MM.1S (cell line): ENCODE measurements around the gene PAK1.

Experiments
- DNase-seq: peaks from one replicate; pipeline ENCODE4 v3.0.0-alpha.2; 2015
- H2AFZ ChIP-seq: fragments of 300-600 bp; sonication (generic); 2 replicates; pipeline ENCODE4 v1.6.0; 2016; ENCODE audit warnings: antibody characterized with exemption, low read length
- H3F3A ChIP-seq: fragments of 300-600 bp; sonication (generic); 2 replicates; pipeline ENCODE4 v1.6.1; 2016; ENCODE audit warnings: mild to moderate bottlenecking, antibody characterized with exemption, low read length, moderate library complexity, mixed read lengths; ENCODE audit not compliant: insufficient read depth
- H3K27ac ChIP-seq: fragments of 300-600 bp; sonication (generic); 2 replicates; pipeline ENCODE4 v1.5.1; 2016; ENCODE audit warnings: mild to moderate bottlenecking, low read length
- H3K27me3 ChIP-seq: fragments of 300-600 bp; sonication (generic); replicated peaks from 2 replicates; pipeline ENCODE4 v1.6.0; 2016; ENCODE audit warnings: low read length; ENCODE audit not compliant: insufficient read depth
- H3K36me3 ChIP-seq: fragments of 300-600 bp; sonication (generic); replicated peaks from 2 replicates; pipeline ENCODE4 v1.6.1; 2016; ENCODE audit warnings: mild to moderate bottlenecking, low read length, mixed read lengths; ENCODE audit not compliant: insufficient read depth
- H3K4me1 ChIP-seq: fragments of 300-600 bp; sonication (generic); 2 replicates; pipeline ENCODE4 v1.6.1; 2016; ENCODE audit warnings: low read length, mixed read lengths
- H3K4me2 ChIP-seq: fragments of 300-600 bp; sonication (generic); 2 replicates; pipeline ENCODE4 v1.6.0; 2016; ENCODE audit warnings: low read depth, low read length
- H3K4me3 ChIP-seq: fragments of 300-600 bp; sonication (generic); 2 replicates; pipeline ENCODE4 v1.5.1; 2016; ENCODE audit warnings: low read length, mixed read lengths
- H3K79me2 ChIP-seq: fragments of 300-600 bp; sonication (generic); 2 replicates; pipeline ENCODE4 v1.6.1; 2016; ENCODE audit warnings: mixed run types, low read length, mixed read lengths
- H3K9ac ChIP-seq: fragments of 300-600 bp; sonication (generic); 2 replicates; pipeline ENCODE4 v1.6.1; 2016; ENCODE audit warnings: low read length, mixed read lengths
- H3K9me2 ChIP-seq: fragments of 300-600 bp; sonication (generic); replicated peaks from 2 replicates; pipeline ENCODE4 v1.6.1; 2016; ENCODE audit warnings: mild to moderate bottlenecking, low read length, mixed read lengths; ENCODE audit not compliant: insufficient read depth
- H3K9me3 ChIP-seq: fragments of 300-600 bp; sonication (generic); replicated peaks from 2 replicates; pipeline ENCODE4 v1.6.1; 2016; ENCODE audit warnings: mild to moderate bottlenecking, low read length, mixed read lengths; ENCODE audit not compliant: insufficient read depth
- H4K20me1 ChIP-seq: fragments of 300-600 bp; sonication (generic); 2 replicates; pipeline ENCODE4 v1.6.1; 2016; ENCODE audit warnings: mild to moderate bottlenecking, low read length, moderate library complexity, mixed read lengths; ENCODE audit not compliant: insufficient read depth
- CTCF ChIP-seq: fragments of 300-600 bp; sonication (generic); IDR thresholded peaks from 2 replicates; pipeline ENCODE4 v1.5.1; 2016; ENCODE audit warnings: antibody characterized with exemption, low read length, mixed read lengths
- EZH2 ChIP-seq: fragments of 300-600 bp; sonication (generic); optimal IDR thresholded peaks from 2 replicates; pipeline ENCODE3; 2017; ENCODE audit warnings: low read depth, mild to moderate bottlenecking, antibody characterized with exemption, low read length, mixed read lengths
- EZH2phosphoT487 ChIP-seq: fragments of 300-600 bp; sonication (generic); IDR thresholded peaks from 2 replicates; pipeline ENCODE4 v1.6.1; 2018; ENCODE audit warnings: antibody characterized with exemption, low read length

The PAK1 gene

GRCh38 chr11:77418971-77419597, 54.8 kb downstream of the PAK1 start:
- H2AFZ ChIP-seq: no peak overlapping the region
- no peaks in the 10 kb centered on the region for H3K27me3 ChIP-seq
- no peak overlapping the region for H3K9ac ChIP-seq
- no peaks in the 10 kb centered on the region for H3K9me2 ChIP-seq
- no peaks in the 10 kb centered on the region for H4K20me1 ChIP-seq
- no peak for TF ChIP-seq EZH2
- TF ChIP-seq EZH2phosphoT487: no peak
- no peak for TF ChIP-seq CTCF
- H3K27ac ChIP-seq: no peak overlapping the region
- H3F3A ChIP-seq: no peaks in the 10 kb centered on the region
- no peaks in the 10 kb centered on the region for H3K9me3 ChIP-seq
- no peak overlapping the region for H3K4me3 ChIP-seq
- H3K36me3 ChIP-seq: no peaks in the 10 kb centered on the region
- peaks cover 10% of the 10 kb centered on the region for H3K4me1 ChIP-seq
- DNase-seq: no peak
- peaks cover 4% of the 10 kb centered on the region; the same call in 1 of the 2 replicates for H3K79me2 ChIP-seq
- 0 out of 2 replicates have a peak overlapping the region, but pooled peaks have one; percentile 18 for H3K4me2 ChIP-seq

- Histone ChIP-seq H3K27ac (no peak overlapping the region), H3F3A (no peaks in the 10 kb centered on the region), H3K36me3 (no peaks in the 10 kb centered on the region), H4K20me1 (no peaks in the 10 kb centered on the region), H3K4me2 (peak overlapping the region; percentile 18), H3K27me3 (no peaks in the 10 kb centered on the region), H3K9me2 (no peaks in the 10 kb centered on the region), H3K9me3 (no peaks in the 10 kb centered on the region), H3K4me3 (no peak overlapping the region), H3K9ac (no peak overlapping the region), H2AFZ (no peak overlapping the region), H3K79me2 (peaks cover 4% of the 10 kb centered on the region; the same call in 1 of the 2 replicates), H3K4me1 (peaks cover 10% of the 10 kb centered on the region)
- TF ChIP-seq EZH2phosphoT487 (no peak), EZH2 (no peak), CTCF (no peak)
- DNase-seq: peak; percentile 54
Observed at GRCh38 chr11:77418155-77418970, 55.5 kb downstream of the PAK1 start.

- no peak for TF ChIP-seq EZH2phosphoT487
- no peak for TF ChIP-seq CTCF
- TF ChIP-seq EZH2: no peak
- Histone ChIP-seq H3K36me3 (no peaks in the 10 kb centered on the region), H3K9me2 (no peaks in the 10 kb centered on the region), H3K27me3 (no peaks in the 10 kb centered on the region), H2AFZ (no peak overlapping the region), H3K4me1 (peaks cover 18% of the 10 kb centered on the region), H3K79me2 (peaks cover 7% of the 10 kb centered on the region), H3K27ac (no peak overlapping the region), H3K9ac (no peak overlapping the region), H3K4me3 (no peak overlapping the region), H3K9me3 (no peaks in the 10 kb centered on the region), H3F3A (no peaks in the 10 kb centered on the region), H3K4me2 (no peak overlapping the region), H4K20me1 (no peaks in the 10 kb centered on the region)
- DNase-seq: no peak
Observed at GRCh38 chr11:77416357-77416756, 57.5 kb downstream of the PAK1 start.
